ENCODE results near the gene TFE3.

Gene TFE3

DNA sequence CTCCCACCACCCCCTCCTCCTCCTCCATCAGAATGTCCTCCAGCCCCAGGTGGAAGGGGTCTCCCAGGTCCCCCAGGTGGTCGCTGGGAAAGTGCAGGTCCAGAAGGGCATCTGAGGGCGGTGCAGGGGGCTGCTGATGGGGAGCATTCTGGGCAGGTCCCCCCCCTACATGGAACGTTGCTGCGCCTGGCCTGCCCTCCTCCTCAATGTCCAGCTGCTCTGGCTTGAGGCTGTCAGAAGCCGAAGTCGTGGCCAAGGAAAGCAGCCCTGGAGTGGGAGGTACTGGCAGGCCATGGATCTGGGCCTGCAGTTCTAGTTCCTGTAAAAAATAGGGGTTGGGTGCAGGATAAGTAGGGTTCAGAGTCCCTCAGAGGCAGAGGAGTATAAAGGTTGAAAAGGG, 12.9 kb downstream of the TFE3 start:
- TF ChIP-seq, protein P1, sequence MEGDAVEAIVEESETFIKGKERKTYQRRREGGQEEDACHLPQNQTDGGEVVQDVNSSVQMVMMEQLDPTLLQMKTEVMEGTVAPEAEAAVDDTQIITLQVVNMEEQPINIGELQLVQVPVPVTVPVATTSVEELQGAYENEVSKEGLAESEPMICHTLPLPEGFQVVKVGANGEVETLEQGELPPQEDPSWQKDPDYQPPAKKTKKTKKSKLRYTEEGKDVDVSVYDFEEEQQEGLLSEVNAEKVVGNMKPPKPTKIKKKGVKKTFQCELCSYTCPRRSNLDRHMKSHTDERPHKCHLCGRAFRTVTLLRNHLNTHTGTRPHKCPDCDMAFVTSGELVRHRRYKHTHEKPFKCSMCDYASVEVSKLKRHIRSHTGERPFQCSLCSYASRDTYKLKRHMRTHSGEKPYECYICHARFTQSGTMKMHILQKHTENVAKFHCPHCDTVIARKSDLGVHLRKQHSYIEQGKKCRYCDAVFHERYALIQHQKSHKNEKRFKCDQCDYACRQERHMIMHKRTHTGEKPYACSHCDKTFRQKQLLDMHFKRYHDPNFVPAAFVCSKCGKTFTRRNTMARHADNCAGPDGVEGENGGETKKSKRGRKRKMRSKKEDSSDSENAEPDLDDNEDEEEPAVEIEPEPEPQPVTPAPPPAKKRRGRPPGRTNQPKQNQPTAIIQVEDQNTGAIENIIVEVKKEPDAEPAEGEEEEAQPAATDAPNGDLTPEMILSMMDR (conservative IDR thresholded peaks at IDR 0.05; ENCODE audit: low read depth, low read length), result no peak
- no peak overlapping the region for H3K4me3 ChIP-seq (ENCODE audit: low read length)
- DNase-seq (ENCODE audit: low read depth), result no peak

DNA sequence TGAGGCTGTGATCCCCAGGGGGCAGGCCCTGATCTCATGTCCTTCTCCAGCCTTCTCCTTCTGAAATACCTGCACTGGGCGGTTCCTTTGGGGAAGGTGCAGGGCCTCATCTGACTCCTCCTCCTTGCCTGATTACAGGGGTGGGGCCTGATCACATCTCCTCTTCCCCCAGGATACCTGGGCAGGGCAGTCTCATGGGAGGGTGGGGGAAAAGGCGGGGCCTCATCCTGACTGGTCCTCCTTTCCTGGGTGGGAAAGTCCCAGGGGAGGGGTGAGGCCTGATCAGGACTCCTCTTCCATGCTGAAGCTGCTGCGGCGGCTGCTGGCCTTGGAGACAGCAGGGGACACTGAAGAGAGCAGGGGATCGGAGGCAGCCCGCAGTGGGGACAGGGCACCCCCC, 13.3 kb downstream of the TFE3 start:
- DNase-seq (ENCODE audit: low read depth), result no peak
- H3K4me3 ChIP-seq (ENCODE audit: low read length), result no peak overlapping the region
- TF ChIP-seq, protein P1 (conservative IDR thresholded peaks at IDR 0.05; ENCODE audit: low read depth, low read length), result no peak

DNA sequence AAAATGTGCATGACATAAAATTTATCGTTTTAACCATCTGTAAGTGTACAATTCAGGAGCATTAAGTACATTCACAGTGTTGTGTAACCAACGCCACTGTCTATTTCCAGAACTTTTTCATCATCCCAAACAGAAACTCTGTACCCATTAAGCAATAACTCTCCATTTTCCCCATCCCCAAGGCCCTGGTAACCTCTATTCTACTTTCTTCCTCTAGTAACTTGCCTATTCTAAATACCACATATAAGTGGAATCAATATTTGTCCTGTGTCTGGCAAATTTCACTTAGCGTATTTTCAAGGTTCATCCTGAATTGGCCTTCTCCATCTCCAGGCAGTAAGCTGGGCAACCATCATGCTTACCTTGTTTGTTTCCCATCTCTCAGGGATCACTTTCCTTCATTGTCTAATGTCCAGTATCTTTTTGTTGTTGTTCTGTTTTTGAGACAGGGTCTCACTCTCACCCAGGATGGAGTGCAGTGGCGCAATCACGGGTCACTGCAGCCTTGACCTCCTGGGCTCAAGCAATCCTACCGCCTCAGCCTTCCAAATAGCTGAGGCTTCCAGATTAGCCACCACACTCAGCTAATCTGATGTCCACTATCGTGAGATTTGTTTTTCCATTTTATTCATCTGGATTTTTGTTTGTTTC, 23.4 kb downstream of the TFE3 start:
- TF ChIP-seq, protein P1 (conservative IDR thresholded peaks at IDR 0.05; ENCODE audit: low read depth, low read length), result no peak
- no peak overlapping the region for H3K4me3 ChIP-seq (ENCODE audit: low read length)
- DNase-seq (ENCODE audit: low read depth), result no peak

DNA sequence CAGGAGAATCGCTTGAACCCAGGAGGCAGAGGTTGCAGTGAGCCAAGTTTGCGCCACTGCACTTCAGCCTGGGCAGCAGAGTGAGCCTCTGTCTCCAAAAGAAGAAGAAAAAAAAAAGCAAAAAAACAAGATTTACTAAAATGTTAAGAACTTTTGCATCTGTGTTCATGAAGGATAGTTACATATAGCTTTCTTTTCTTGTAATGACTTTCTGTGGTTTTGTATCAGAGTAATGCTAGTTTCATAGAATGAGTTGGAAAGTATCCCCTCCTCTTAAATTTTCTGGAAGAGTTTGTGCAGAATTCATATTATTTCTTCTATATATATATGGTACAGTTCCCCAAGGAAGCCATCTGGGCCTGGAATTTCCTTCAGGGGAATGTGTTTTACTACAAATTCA, 24.1 kb downstream of the TFE3 start:
- DNase-seq (ENCODE audit: low read depth), result no peak
- TF ChIP-seq, protein P1 (conservative IDR thresholded peaks at IDR 0.05; ENCODE audit: low read depth, low read length), result no peak

DNA sequence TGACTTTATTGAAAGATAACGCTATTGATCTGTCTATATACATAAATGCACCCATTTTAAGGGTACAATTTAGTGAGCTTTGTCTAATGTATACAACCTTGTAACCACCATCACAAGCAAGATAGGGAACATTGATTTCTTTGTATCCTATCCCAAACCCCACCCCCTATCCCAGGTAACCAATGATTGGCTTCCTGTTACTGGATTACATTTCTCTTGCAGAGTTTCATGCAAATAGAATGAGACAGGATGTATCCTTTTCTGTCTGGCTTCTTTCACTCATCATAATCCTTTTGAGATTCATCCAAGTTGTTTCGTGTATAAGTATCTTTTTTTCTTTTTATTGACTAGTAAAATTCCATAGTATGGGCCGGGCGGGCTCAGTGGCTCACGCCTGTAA, 39.5 kb downstream of the TFE3 start:
- no peak for DNase-seq (ENCODE audit: low read depth)
- H3K4me3 ChIP-seq (ENCODE audit: low read length), result no peak overlapping the region
- TF ChIP-seq, protein P1 (conservative IDR thresholded peaks at IDR 0.05; ENCODE audit: low read depth, low read length), result no peak

More for the DNA sequence above, 24.1 kb downstream of the TFE3 start:
- H3K4me3 ChIP-seq (ENCODE audit: low read length), result no peak overlapping the region

DNA sequence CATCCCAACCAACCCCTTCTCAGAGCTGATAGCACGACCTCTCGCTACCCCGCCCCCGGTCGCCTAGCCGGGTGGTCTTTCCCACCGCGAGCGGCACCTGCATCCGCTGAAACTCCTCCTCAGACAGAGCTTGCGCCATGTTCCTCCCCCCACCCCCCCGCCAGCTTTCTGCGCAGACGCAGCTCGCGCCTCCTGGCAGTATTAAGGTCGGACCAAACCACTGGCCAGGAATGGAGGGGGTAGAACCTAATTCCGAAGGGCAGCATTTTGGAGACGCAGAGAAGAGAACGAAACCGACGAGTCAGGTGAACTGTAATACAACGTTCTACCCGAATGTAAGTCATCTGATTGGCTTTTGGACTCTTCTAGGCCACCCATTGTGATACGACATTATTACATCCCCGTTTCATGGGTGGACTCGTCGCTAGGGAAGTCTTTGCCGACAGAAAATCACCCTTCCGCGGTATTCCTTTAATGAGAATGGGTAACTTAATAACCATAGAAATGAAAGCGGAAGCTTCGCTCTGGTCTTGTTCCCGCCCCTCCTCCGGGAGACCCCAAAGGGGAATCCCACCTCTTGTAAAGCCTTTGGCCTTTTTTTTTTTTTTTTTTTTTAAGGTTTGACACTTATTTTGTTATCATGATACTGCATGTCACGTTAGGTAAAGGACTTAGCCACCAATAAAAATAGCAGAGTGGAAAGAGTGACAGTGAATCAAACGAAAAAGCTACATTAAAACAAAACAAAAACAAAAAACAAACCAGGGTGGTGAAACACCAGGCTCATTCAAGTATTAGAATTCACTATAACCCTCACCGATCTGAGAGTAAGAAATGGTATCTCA, 40.8 kb downstream of the TFE3 start, which contains the start of gene GRIPAP1:
TSS of gene GRIPAP1 (minus strand) at position 174 of the 845 bp plus-strand sequence. CDS start at position 139, 35 bp downstream.
- TF ChIP-seq, protein P1 (conservative IDR thresholded peaks at IDR 0.05; ENCODE audit: low read depth, low read length), result no peak
- DNase-seq (ENCODE audit: low read depth), result peak; percentile 71
- H3K4me3 ChIP-seq (ENCODE audit: low read length), result peak within 1 kb of the TSS; percentile 69

All from retinal pigment epithelial cell (primary cell).